HG02885 (cell line): ENCODE measurements around the gene GPR158.

Source experiments
- ATAC-seq: cut with Tn5 transposase; IDR thresholded peaks from one replicate; pipeline ENCODE4 v1.9.1; 2021; ENCODE audit warnings: mild to moderate bottlenecking; ENCODE audit not compliant: unreplicated experiment, poor library complexity

GPR158 gene

GRCh38 chr10:25191162-25191895 lies 16.5 kb downstream of the GPR158 start:
- no peak for ATAC-seq

GRCh38 chr10:25198151-25198550 lies 23.4 kb downstream of the GPR158 start:
- ATAC-seq, result no peak

- no peak for ATAC-seq
These were observed 32.1 kb downstream of the GPR158 start for GRCh38 chr10:25206693-25207414.

- no peak for ATAC-seq
These were observed 34.8 kb downstream of the GPR158 start for GRCh38 chr10:25209618-25210017.

GRCh38 chr10:25210265-25210664 lies 35.5 kb downstream of the GPR158 start:
- no peak for ATAC-seq

GRCh38 chr10:25220156-25220555 lies 45.4 kb downstream of the GPR158 start:
- no peak for ATAC-seq

GRCh38 chr10:25222085-25222660 lies 47.4 kb downstream of the GPR158 start:
- ATAC-seq, result no peak

GRCh38 chr10:25226775-25227682 lies 52.2 kb downstream of the GPR158 start:
- ATAC-seq, result peak; percentile 49

GRCh38 chr10:25231751-25232150 lies 57.0 kb downstream of the GPR158 start:
- ATAC-seq, result no peak

GRCh38 chr10:25232204-25232603 lies 57.4 kb downstream of the GPR158 start:
- ATAC-seq, result no peak

GRCh38 chr10:25245165-25245564 lies 70.4 kb downstream of the GPR158 start:
- no peak for ATAC-seq

GRCh38 chr10:25257646-25258045 lies 82.8 kb downstream of the GPR158 start:
- ATAC-seq, result no peak

GRCh38 chr10:25261110-25261509 lies 86.3 kb downstream of the GPR158 start:
- ATAC-seq, result no peak

- no peak for ATAC-seq
These were observed 86.8 kb downstream of the GPR158 start for GRCh38 chr10:25261558-25261957.

- ATAC-seq, result no peak
These were observed 89.1 kb downstream of the GPR158 start for GRCh38 chr10:25263931-25264330.

GRCh38 chr10:25278180-25278579 lies 103.4 kb downstream of the GPR158 start:
- ATAC-seq, result no peak

GRCh38 chr10:25280076-25280475 lies 105.3 kb downstream of the GPR158 start:
- ATAC-seq, result no peak

GRCh38 chr10:25280573-25280972 lies 105.8 kb downstream of the GPR158 start:
- no peak for ATAC-seq

GRCh38 chr10:25285809-25286208 lies 111.0 kb downstream of the GPR158 start:
- ATAC-seq, result no peak

- ATAC-seq, result no peak
These were observed 113.4 kb downstream of the GPR158 start for GRCh38 chr10:25288181-25288580.
